Measurements from ENCODE around the gene HIRA.

DNA sequence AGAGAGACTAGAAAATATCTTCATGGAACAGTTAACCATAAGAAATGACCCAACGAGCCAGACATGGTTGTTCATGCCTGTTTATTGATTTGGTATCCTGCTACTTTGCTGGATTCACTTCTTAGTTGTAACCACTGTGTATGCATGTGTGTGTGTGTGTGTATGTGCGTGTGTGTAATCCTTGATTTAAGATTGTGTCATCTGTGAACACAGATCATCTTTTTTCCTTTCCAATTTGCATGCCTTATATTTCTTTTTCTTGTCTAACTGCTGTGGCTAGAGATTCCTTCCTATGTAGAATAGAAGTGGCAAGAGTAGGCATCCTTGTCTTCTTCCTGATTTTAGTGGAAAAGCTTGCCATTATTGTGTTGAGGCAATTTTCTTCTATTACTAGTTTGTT, 123.7 kb downstream of the HIRA start:
- TF ChIP-seq, protein P1, sequence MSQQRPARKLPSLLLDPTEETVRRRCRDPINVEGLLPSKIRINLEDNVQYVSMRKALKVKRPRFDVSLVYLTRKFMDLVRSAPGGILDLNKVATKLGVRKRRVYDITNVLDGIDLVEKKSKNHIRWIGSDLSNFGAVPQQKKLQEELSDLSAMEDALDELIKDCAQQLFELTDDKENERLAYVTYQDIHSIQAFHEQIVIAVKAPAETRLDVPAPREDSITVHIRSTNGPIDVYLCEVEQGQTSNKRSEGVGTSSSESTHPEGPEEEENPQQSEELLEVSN (IDR thresholded peaks at IDR 0.05; ENCODE audit: borderline replicate concordance, low read depth): no peak
- TF ChIP-seq CEBPB (IDR thresholded peaks at IDR 0.05): no peak
- TF ChIP-seq, protein P2, sequence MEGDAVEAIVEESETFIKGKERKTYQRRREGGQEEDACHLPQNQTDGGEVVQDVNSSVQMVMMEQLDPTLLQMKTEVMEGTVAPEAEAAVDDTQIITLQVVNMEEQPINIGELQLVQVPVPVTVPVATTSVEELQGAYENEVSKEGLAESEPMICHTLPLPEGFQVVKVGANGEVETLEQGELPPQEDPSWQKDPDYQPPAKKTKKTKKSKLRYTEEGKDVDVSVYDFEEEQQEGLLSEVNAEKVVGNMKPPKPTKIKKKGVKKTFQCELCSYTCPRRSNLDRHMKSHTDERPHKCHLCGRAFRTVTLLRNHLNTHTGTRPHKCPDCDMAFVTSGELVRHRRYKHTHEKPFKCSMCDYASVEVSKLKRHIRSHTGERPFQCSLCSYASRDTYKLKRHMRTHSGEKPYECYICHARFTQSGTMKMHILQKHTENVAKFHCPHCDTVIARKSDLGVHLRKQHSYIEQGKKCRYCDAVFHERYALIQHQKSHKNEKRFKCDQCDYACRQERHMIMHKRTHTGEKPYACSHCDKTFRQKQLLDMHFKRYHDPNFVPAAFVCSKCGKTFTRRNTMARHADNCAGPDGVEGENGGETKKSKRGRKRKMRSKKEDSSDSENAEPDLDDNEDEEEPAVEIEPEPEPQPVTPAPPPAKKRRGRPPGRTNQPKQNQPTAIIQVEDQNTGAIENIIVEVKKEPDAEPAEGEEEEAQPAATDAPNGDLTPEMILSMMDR (IDR thresholded peaks at IDR 0.05): no peak
- TF ChIP-seq MAZ (IDR thresholded peaks at IDR 0.05; ENCODE audit: borderline replicate concordance, low read depth, low read length): no peak
- no peak for TF ChIP-seq POLR2A (IDR thresholded peaks at IDR 0.05; ENCODE audit: low read length)
- no peak for TF ChIP-seq FOSL2 (IDR thresholded peaks at IDR 0.05)
- TF ChIP-seq FOSL2 (CRISPR knock-in tag; IDR thresholded peaks at IDR 0.05): no peak
- no peak for TF ChIP-seq JUNB (IDR thresholded peaks at IDR 0.05)
- TF ChIP-seq ZSCAN20 (CRISPR knock-in tag; IDR thresholded peaks at IDR 0.05): no peak
- no peak for TF ChIP-seq JUN (IDR thresholded peaks at IDR 0.05)
- TF ChIP-seq KDM1A (IDR thresholded peaks at IDR 0.05; ENCODE audit: low read depth): no peak

Measured in A549 (cell line).